ENCODE results near the gene HTR4. TPM values are rescaled to one million over a fixed set of nuclear protein-coding genes. Genes with fewer than 3 reads are reported as not detected.

HTR4 gene
- polyA plus RNA-seq, 1 of the 3 experiments (the other 2 are of a cell fraction), result not detected

DNA sequence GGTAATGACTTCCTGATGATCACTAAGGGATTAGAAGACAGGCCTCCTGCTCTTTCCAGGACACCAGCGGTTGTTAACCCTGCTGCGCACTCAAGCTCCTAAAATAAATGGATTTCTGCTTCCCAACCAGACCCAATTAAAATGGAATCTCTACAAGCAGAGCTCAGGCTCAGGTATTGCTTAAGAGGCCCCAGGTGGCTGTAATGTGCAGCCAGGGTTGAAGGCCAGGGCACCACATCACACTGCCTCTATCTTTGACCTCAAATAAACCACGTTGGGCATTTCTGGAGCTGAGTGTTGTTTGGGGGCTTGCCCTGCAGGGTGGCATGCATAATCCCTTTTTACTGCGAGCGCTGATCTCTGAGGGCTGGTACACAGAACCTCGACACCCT lies 162.5 kb downstream of the HTR4 start:
- WGBS (ENCODE audit: low lambda C conversion rate), result 57% methylated on average over 6 of the region's 6 CpGs
- Histone ChIP-seq H3K36me3 (replicated peaks in 1 of 2; ENCODE audit: control insufficient read depth in 1 of 2, insufficient read depth in 2 of 2, low read length in 1 of 2) (no peaks in the 10 kb centered on the region), H3K4me1 (ENCODE audit: control insufficient read depth in 1 of 2, insufficient read depth in 2 of 2, low read depth in 1 of 2, low read length in 1 of 2) (no peaks in the 10 kb centered on the region), H2AFZ (ENCODE audit: low read depth) (no peak overlapping the region), H3F3A (replicated peaks; ENCODE audit: insufficient read depth) (no peaks in the 10 kb centered on the region), H4K20me1 (ENCODE audit: insufficient read depth) (no peaks in the 10 kb centered on the region), H3K79me2 (ENCODE audit: insufficient read depth) (no peaks in the 10 kb centered on the region), H3K9me3 (no peaks in the 10 kb centered on the region), H3K4me2 (no peak overlapping the region), H3K27ac (ENCODE audit: low read depth in 2 of 2, low read length in 1 of 2) (no peak overlapping the region), H3K9me2 (no peaks in the 10 kb centered on the region), H3K9ac (no peak overlapping the region), H3K4me3 (ENCODE audit: low read depth in 2 of 2, low read length in 1 of 2) (no peak overlapping the region), H3K27me3 (ENCODE audit: insufficient read depth) (no peaks in the 10 kb centered on the region; the same call in 1 of the 2 replicates)
- no peak for TF ChIP-seq CHD2 (IDR thresholded peaks at IDR 0.05; ENCODE audit: low read length, partially characterized antibody)
- no peak for TF ChIP-seq FOSL2 (IDR thresholded peaks at IDR 0.05; ENCODE audit: borderline replicate concordance, low read depth)
- no peak for TF ChIP-seq ELF1 (IDR thresholded peaks at IDR 0.05)
- TF ChIP-seq FOXJ3 (CRISPR knock-in tag; IDR thresholded peaks at IDR 0.05), result no peak
- no peak for TF ChIP-seq TEAD4 (IDR thresholded peaks at IDR 0.05; ENCODE audit: borderline replicate concordance, insufficient read depth)
- TF ChIP-seq, protein P1, sequence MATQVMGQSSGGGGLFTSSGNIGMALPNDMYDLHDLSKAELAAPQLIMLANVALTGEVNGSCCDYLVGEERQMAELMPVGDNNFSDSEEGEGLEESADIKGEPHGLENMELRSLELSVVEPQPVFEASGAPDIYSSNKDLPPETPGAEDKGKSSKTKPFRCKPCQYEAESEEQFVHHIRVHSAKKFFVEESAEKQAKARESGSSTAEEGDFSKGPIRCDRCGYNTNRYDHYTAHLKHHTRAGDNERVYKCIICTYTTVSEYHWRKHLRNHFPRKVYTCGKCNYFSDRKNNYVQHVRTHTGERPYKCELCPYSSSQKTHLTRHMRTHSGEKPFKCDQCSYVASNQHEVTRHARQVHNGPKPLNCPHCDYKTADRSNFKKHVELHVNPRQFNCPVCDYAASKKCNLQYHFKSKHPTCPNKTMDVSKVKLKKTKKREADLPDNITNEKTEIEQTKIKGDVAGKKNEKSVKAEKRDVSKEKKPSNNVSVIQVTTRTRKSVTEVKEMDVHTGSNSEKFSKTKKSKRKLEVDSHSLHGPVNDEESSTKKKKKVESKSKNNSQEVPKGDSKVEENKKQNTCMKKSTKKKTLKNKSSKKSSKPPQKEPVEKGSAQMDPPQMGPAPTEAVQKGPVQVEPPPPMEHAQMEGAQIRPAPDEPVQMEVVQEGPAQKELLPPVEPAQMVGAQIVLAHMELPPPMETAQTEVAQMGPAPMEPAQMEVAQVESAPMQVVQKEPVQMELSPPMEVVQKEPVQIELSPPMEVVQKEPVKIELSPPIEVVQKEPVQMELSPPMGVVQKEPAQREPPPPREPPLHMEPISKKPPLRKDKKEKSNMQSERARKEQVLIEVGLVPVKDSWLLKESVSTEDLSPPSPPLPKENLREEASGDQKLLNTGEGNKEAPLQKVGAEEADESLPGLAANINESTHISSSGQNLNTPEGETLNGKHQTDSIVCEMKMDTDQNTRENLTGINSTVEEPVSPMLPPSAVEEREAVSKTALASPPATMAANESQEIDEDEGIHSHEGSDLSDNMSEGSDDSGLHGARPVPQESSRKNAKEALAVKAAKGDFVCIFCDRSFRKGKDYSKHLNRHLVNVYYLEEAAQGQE (IDR thresholded peaks at IDR 0.05; ENCODE audit: low read depth, low read length), result no peak
- TF ChIP-seq RCOR1 (IDR thresholded peaks at IDR 0.05; ENCODE audit: low read length), result no peak
- TF ChIP-seq, protein P2, sequence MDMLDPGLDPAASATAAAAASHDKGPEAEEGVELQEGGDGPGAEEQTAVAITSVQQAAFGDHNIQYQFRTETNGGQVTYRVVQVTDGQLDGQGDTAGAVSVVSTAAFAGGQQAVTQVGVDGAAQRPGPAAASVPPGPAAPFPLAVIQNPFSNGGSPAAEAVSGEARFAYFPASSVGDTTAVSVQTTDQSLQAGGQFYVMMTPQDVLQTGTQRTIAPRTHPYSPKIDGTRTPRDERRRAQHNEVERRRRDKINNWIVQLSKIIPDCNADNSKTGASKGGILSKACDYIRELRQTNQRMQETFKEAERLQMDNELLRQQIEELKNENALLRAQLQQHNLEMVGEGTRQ (IDR thresholded peaks at IDR 0.05; ENCODE audit: borderline replicate concordance, low read depth, low read length), result no peak
- TF ChIP-seq MXI1 (IDR thresholded peaks at IDR 0.05; ENCODE audit: low read depth, low read length), result no peak
- no peak for TF ChIP-seq TAF1 (IDR thresholded peaks at IDR 0.05; ENCODE audit: borderline replicate concordance, low read depth, low read length)
- no peak for TF ChIP-seq EZH2phosphoT487 (IDR thresholded peaks at IDR 0.05; ENCODE audit: borderline replicate concordance, low read depth)
- TF ChIP-seq FOXM1 (IDR thresholded peaks at IDR 0.05; ENCODE audit: low read depth), result no peak
- ChIA-PET POLR2A (no interaction called here), CTCF (interaction anchor here (1.4 to 1.6 kb wide), 3 partner anchors 8 to 543 kb away, joined by 3 to 11 read pairs (median 4); no protein-coding TSS in a partner anchor)
- no peak for DNase-seq

Data from SK-N-SH (cell line).